ENCODE measurements around the gene GABBR2.

Gene GABBR2

GRCh38 chr9:98344581-98344980, 364.2 kb downstream of the GABBR2 start:
- no peak for DNase-seq (ENCODE audit: low read depth in 2 of 2)

- no peak for DNase-seq (ENCODE audit: low read depth in 2 of 2)
These were observed 365.9 kb downstream of the GABBR2 start for GRCh38 chr9:98342820-98343210.

GRCh38 chr9:98342098-98342819, 366.5 kb downstream of the GABBR2 start:
- DNase-seq (ENCODE audit: low read depth in 2 of 2) = no peak

- no peak for DNase-seq (ENCODE audit: low read depth in 2 of 2)
These were observed 367.3 kb downstream of the GABBR2 start for GRCh38 chr9:98341157-98342097.

GRCh38 chr9:98339987-98340800, 368.5 kb downstream of the GABBR2 start:
- DNase-seq (ENCODE audit: low read depth in 2 of 2) = no peak

GRCh38 chr9:98335661-98336060, 373.1 kb downstream of the GABBR2 start:
- DNase-seq (ENCODE audit: low read depth in 2 of 2) = no peak

GRCh38 chr9:98334796-98335195, 373.9 kb downstream of the GABBR2 start:
- no peak for DNase-seq (ENCODE audit: low read depth in 2 of 2)

- no peak for DNase-seq (ENCODE audit: low read depth in 2 of 2)
These were observed 374.8 kb downstream of the GABBR2 start for GRCh38 chr9:98333703-98334582.

- DNase-seq (ENCODE audit: low read depth in 2 of 2) = no peak
These were observed 376.3 kb downstream of the GABBR2 start for GRCh38 chr9:98332405-98332831.

- no peak for DNase-seq (ENCODE audit: low read depth in 2 of 2)
These were observed 377.0 kb downstream of the GABBR2 start for GRCh38 chr9:98331536-98332259.

- DNase-seq (ENCODE audit: low read depth in 2 of 2) = no peak
These were observed 377.9 kb downstream of the GABBR2 start for GRCh38 chr9:98330831-98331230.

GRCh38 chr9:98329904-98330303, 378.8 kb downstream of the GABBR2 start:
- DNase-seq (ENCODE audit: low read depth in 2 of 2) = no peak

- DNase-seq (ENCODE audit: low read depth in 2 of 2) = no peak
These were observed 379.5 kb downstream of the GABBR2 start for GRCh38 chr9:98329281-98329680.

- no peak for DNase-seq (ENCODE audit: low read depth in 2 of 2)
These were observed 380.0 kb downstream of the GABBR2 start for GRCh38 chr9:98328770-98329169.

- DNase-seq (ENCODE audit: low read depth in 2 of 2) = no peak
These were observed 380.6 kb downstream of the GABBR2 start for GRCh38 chr9:98328141-98328540.

- DNase-seq (ENCODE audit: low read depth in 2 of 2) = no peak
These were observed 381.5 kb downstream of the GABBR2 start for GRCh38 chr9:98327249-98327561.

- no peak for DNase-seq (ENCODE audit: low read depth in 2 of 2)
These were observed 382.1 kb downstream of the GABBR2 start for GRCh38 chr9:98326459-98327248.

- no peak for DNase-seq (ENCODE audit: low read depth in 2 of 2)
These were observed 383.9 kb downstream of the GABBR2 start for GRCh38 chr9:98324801-98325200.

GRCh38 chr9:98323831-98324135, 385.0 kb downstream of the GABBR2 start:
- DNase-seq (ENCODE audit: low read depth in 2 of 2) = no peak

All from stimulated activated CD4-positive, alpha-beta T cell treated with anti-CD3 and anti-CD28 coated beads, Interleukin-1b, Interleukin-23, amount 100 ng/mL, for 4 hours (primary cell).